Measurements from ENCODE around the gene LRCH4. TPM values are rescaled to one million over a fixed set of nuclear protein-coding genes. Genes with fewer than 3 reads are reported as not detected.
A peak's percentile ranks its signal among the peaks of the same experiment; 100 is the strongest.

LRCH4 gene
- 10 to 100 TPM; 81.1 to 96.4 TPM for total RNA-seq

GRCh38 chr7:100585511-100586265 is at the start of gene LRCH4:
LRCH4 (minus strand) TSS chr7:100586129; CDS start chr7:100586100, 29 bp downstream.
- ATAC-seq (replicated peaks) = peak; percentile 30
- Mint-ChIP-seq H3K4me3 (peak within 1 kb of the TSS; percentile 98), H3K27ac (peak within 1 kb of the TSS; percentile 98), H3K4me1 (peaks cover 18% of the 10 kb centered on the region), H3K36me3 (ENCODE audit: low read depth) (peaks cover 25% of the 10 kb centered on the region), H3K27me3 (no peaks in the 10 kb centered on the region), H3K9me3 (no peaks in the 10 kb centered on the region)

- peak overlapping the region; percentile 92 for H3K27ac Mint-ChIP-seq
- H3K27me3 Mint-ChIP-seq = no peaks in the 10 kb centered on the region
- H3K36me3 Mint-ChIP-seq (ENCODE audit: low read depth) = peaks cover 43% of the 10 kb centered on the region
- peak overlapping the region; percentile 86 for H3K4me3 Mint-ChIP-seq
- H3K4me1 Mint-ChIP-seq = peaks cover 11% of the 10 kb centered on the region
- no peaks in the 10 kb centered on the region for H3K9me3 Mint-ChIP-seq
- ATAC-seq (replicated peaks) = peak; percentile 78
Observed at GRCh38 chr7:100632951-100633717, 47.2 kb upstream of the LRCH4 start.

GRCh38 chr7:100630066-100630465 is 44.1 kb upstream of the LRCH4 start:
- no peak for ATAC-seq (replicated peaks)
- H3K27ac Mint-ChIP-seq = peak overlapping the region; percentile 84
- peaks cover 37% of the 10 kb centered on the region for H3K36me3 Mint-ChIP-seq (ENCODE audit: low read depth)
- no peak overlapping the region for H3K4me3 Mint-ChIP-seq
- peaks cover 19% of the 10 kb centered on the region for H3K4me1 Mint-ChIP-seq
- no peaks in the 10 kb centered on the region for H3K27me3 Mint-ChIP-seq
- no peaks in the 10 kb centered on the region for H3K9me3 Mint-ChIP-seq

GRCh38 chr7:100629117-100629716 is 43.3 kb upstream of the LRCH4 start:
- Mint-ChIP-seq H3K27me3 (no peaks in the 10 kb centered on the region), H3K4me3 (no peak overlapping the region), H3K9me3 (no peaks in the 10 kb centered on the region), H3K36me3 (ENCODE audit: low read depth) (peaks cover 36% of the 10 kb centered on the region), H3K27ac (no peak overlapping the region), H3K4me1 (peaks cover 13% of the 10 kb centered on the region)
- ATAC-seq (replicated peaks) = no peak

- no peaks in the 10 kb centered on the region for H3K27me3 Mint-ChIP-seq
- H3K36me3 Mint-ChIP-seq (ENCODE audit: low read depth) = peaks cover 21% of the 10 kb centered on the region
- H3K4me3 Mint-ChIP-seq = peak overlapping the region; percentile 64
- no peaks in the 10 kb centered on the region for H3K9me3 Mint-ChIP-seq
- ATAC-seq (replicated peaks) = no peak
- no peak overlapping the region for H3K27ac Mint-ChIP-seq
- peaks cover 13% of the 10 kb centered on the region for H3K4me1 Mint-ChIP-seq
Observed at GRCh38 chr7:100627238-100627549, 41.3 kb upstream of the LRCH4 start.

- Mint-ChIP-seq H3K9me3 (no peaks in the 10 kb centered on the region), H3K27ac (peak overlapping the region; percentile 46), H3K4me1 (peaks cover 13% of the 10 kb centered on the region), H3K27me3 (no peaks in the 10 kb centered on the region), H3K36me3 (ENCODE audit: low read depth) (peaks cover 26% of the 10 kb centered on the region), H3K4me3 (peak overlapping the region; percentile 64)
- peak; percentile 99 for ATAC-seq (replicated peaks)
Observed at GRCh38 chr7:100626530-100627237, 40.8 kb upstream of the LRCH4 start.

GRCh38 chr7:100626055-100626454 is 40.1 kb upstream of the LRCH4 start:
- H3K27ac Mint-ChIP-seq = peak overlapping the region; percentile 46
- peak overlapping the region; percentile 64 for H3K4me3 Mint-ChIP-seq
- peaks cover 13% of the 10 kb centered on the region for H3K4me1 Mint-ChIP-seq
- H3K27me3 Mint-ChIP-seq = no peaks in the 10 kb centered on the region
- no peaks in the 10 kb centered on the region for H3K9me3 Mint-ChIP-seq
- peaks cover 33% of the 10 kb centered on the region for H3K36me3 Mint-ChIP-seq (ENCODE audit: low read depth)
- ATAC-seq (replicated peaks) = no peak

GRCh38 chr7:100623951-100624824 is 38.3 kb upstream of the LRCH4 start:
- Mint-ChIP-seq H3K36me3 (ENCODE audit: low read depth) (peaks cover 21% of the 10 kb centered on the region), H3K9me3 (no peaks in the 10 kb centered on the region), H3K4me1 (peaks cover 8% of the 10 kb centered on the region), H3K4me3 (no peak overlapping the region), H3K27ac (no peak overlapping the region), H3K27me3 (no peaks in the 10 kb centered on the region)
- ATAC-seq (replicated peaks) = no peak

GRCh38 chr7:100621554-100621953 is 35.6 kb upstream of the LRCH4 start:
- ATAC-seq (replicated peaks) = no peak
- Mint-ChIP-seq H3K4me1 (peaks cover 8% of the 10 kb centered on the region), H3K36me3 (ENCODE audit: low read depth) (peaks cover 14% of the 10 kb centered on the region)

GRCh38 chr7:100620804-100621203 is 34.9 kb upstream of the LRCH4 start:
- Mint-ChIP-seq H3K9me3 (no peaks in the 10 kb centered on the region), H3K36me3 (ENCODE audit: low read depth) (peaks cover 14% of the 10 kb centered on the region), H3K27ac (no peak overlapping the region), H3K4me1 (peaks cover 6% of the 10 kb centered on the region), H3K4me3 (no peak overlapping the region), H3K27me3 (no peaks in the 10 kb centered on the region)
- ATAC-seq (replicated peaks) = no peak

More at GRCh38 chr7:100621554-100621953, 35.6 kb upstream of the LRCH4 start:
- Mint-ChIP-seq H3K4me3 (no peak overlapping the region), H3K9me3 (no peaks in the 10 kb centered on the region), H3K27ac (no peak overlapping the region), H3K27me3 (no peaks in the 10 kb centered on the region)

- no peak overlapping the region for H3K27ac Mint-ChIP-seq
Observed at GRCh38 chr7:100620239-100620638, 34.3 kb upstream of the LRCH4 start.

GRCh38 chr7:100614308-100614861 is 28.5 kb upstream of the LRCH4 start:
- H3K9me3 Mint-ChIP-seq = no peaks in the 10 kb centered on the region
- peak overlapping the region; percentile 92 for H3K4me3 Mint-ChIP-seq
- H3K27ac Mint-ChIP-seq = peak overlapping the region; percentile 10

More at GRCh38 chr7:100620239-100620638, 34.3 kb upstream of the LRCH4 start:
- no peaks in the 10 kb centered on the region for H3K9me3 Mint-ChIP-seq
- peaks cover under 1% of the 10 kb centered on the region for H3K4me1 Mint-ChIP-seq
- ATAC-seq (replicated peaks) = no peak
- H3K27me3 Mint-ChIP-seq = no peaks in the 10 kb centered on the region
- H3K4me3 Mint-ChIP-seq = no peak overlapping the region
- peaks cover 14% of the 10 kb centered on the region for H3K36me3 Mint-ChIP-seq (ENCODE audit: low read depth)

GRCh38 chr7:100613412-100614175 is 27.7 kb upstream of the LRCH4 start:
- no peak for ATAC-seq (replicated peaks)
- H3K27me3 Mint-ChIP-seq = no peaks in the 10 kb centered on the region
- H3K4me3 Mint-ChIP-seq = peak overlapping the region; percentile 92
- peaks cover 6% of the 10 kb centered on the region for H3K4me1 Mint-ChIP-seq
- H3K36me3 Mint-ChIP-seq (ENCODE audit: low read depth) = peaks cover 6% of the 10 kb centered on the region
- no peaks in the 10 kb centered on the region for H3K9me3 Mint-ChIP-seq
- H3K27ac Mint-ChIP-seq = peak overlapping the region; percentile 10

More at GRCh38 chr7:100614308-100614861, 28.5 kb upstream of the LRCH4 start:
- H3K4me1 Mint-ChIP-seq = peaks cover 6% of the 10 kb centered on the region
- peaks cover 6% of the 10 kb centered on the region for H3K36me3 Mint-ChIP-seq (ENCODE audit: low read depth)
- H3K27me3 Mint-ChIP-seq = no peaks in the 10 kb centered on the region
- ATAC-seq (replicated peaks) = no peak

All from activated T-helper 17 cell treated with anti-CD3 and anti-CD28 coated beads, Interleukin-2, amount 50 U/mL, for 72 hours (primary cell).